AG08396 (cell line): ENCODE measurements around the gene VENTX.

ENCODE experiments used
- DNase-seq: peaks from one replicate; pipeline ENCODE4 v3.0.0; 2012; ENCODE audit warnings: low spot score, mixed read lengths

The VENTX gene

GRCh38 chr10:133201948-133202725 is 35.5 kb upstream of the VENTX start:
- no peak for DNase-seq

GRCh38 chr10:133202778-133203651 is 34.6 kb upstream of the VENTX start:
- DNase-seq, result no peak

- DNase-seq, result no peak
Observed at GRCh38 chr10:133203652-133204195, 33.9 kb upstream of the VENTX start.

GRCh38 chr10:133204226-133205015 is 33.2 kb upstream of the VENTX start:
- no peak for DNase-seq

- no peak for DNase-seq
Observed at GRCh38 chr10:133205146-133205545, 32.5 kb upstream of the VENTX start.

- DNase-seq, result no peak
Observed at GRCh38 chr10:133206356-133207040, 31.2 kb upstream of the VENTX start.

GRCh38 chr10:133207041-133207600 is 30.5 kb upstream of the VENTX start:
- DNase-seq, result no peak

- no peak for DNase-seq
Observed at GRCh38 chr10:133207627-133208026, 30.0 kb upstream of the VENTX start.

GRCh38 chr10:133208466-133208865 is 29.2 kb upstream of the VENTX start:
- no peak for DNase-seq

- no peak for DNase-seq
Observed at GRCh38 chr10:133209117-133209516, 28.5 kb upstream of the VENTX start.

GRCh38 chr10:133209641-133210040 is 28.0 kb upstream of the VENTX start:
- no peak for DNase-seq

GRCh38 chr10:133210398-133211140 is 27.1 kb upstream of the VENTX start:
- DNase-seq, result no peak

- DNase-seq, result no peak
Observed at GRCh38 chr10:133211141-133211830, 26.4 kb upstream of the VENTX start.

GRCh38 chr10:133211959-133212852 is 25.4 kb upstream of the VENTX start:
- no peak for DNase-seq

- no peak for DNase-seq
Observed at GRCh38 chr10:133212853-133213494, 24.7 kb upstream of the VENTX start.

GRCh38 chr10:133213641-133214467 is 23.8 kb upstream of the VENTX start:
- DNase-seq, result no peak
